ENCODE data around the gene FGF14.

The FGF14 gene

DNA sequence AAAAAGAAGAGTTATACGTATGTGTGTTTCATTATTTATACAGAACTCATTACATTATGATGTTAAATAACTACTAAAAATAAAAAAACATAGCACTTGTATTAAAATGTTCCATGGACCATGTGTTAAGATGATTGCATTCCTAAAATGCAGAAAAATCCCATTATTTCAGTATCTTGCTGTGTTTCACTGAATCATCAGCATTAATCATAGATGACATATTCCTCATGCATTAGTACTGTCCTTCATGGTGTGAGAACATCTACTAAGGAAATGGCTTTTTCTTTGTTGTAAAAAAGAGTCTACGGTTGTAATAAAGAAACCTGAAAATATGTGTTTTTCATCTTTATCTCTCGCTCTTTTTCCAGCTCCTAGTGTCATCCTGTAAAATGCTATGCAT lies 416.5 kb downstream of the FGF14 start:
- DNase-seq (ENCODE audit: low read depth) = no peak

DNA sequence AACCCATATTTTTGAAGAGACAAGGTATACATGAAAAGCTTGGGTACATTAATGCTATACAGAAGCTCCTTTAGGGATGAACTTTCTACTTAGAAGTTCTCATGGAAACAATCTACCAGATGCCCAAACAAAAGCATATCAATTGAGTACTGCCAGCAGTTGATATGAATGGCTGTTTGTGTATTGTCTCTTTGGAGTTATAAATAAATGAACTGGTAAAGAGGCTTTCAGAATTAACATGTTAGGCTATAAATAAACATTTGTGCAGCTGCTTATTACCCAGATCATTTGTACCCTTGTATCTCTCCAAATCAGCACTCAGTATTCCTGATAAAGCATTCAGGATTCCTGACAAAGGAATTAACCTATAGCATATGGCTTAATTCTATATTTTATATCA lies 418.9 kb downstream of the FGF14 start:
- no peak for DNase-seq (ENCODE audit: low read depth)

DNA sequence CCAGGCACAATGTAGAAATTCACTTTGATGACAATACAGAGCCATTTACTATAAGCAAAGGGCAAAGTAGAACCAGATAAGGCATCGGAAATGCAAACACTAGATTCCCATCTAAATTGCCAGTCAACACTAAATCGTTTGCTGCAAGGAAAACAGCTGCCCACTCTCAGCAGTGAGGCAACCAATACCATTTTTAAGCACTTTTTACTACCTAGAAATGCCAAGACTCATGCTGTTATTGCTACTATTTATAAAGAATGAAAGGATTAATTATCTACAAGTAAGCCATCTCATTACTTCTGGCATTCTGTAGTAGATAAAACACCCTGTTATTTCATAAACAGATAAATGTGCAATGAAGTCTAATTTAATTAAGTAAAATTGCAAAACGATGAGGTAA lies 422.0 kb downstream of the FGF14 start:
- DNase-seq (ENCODE audit: low read depth) = no peak

DNA sequence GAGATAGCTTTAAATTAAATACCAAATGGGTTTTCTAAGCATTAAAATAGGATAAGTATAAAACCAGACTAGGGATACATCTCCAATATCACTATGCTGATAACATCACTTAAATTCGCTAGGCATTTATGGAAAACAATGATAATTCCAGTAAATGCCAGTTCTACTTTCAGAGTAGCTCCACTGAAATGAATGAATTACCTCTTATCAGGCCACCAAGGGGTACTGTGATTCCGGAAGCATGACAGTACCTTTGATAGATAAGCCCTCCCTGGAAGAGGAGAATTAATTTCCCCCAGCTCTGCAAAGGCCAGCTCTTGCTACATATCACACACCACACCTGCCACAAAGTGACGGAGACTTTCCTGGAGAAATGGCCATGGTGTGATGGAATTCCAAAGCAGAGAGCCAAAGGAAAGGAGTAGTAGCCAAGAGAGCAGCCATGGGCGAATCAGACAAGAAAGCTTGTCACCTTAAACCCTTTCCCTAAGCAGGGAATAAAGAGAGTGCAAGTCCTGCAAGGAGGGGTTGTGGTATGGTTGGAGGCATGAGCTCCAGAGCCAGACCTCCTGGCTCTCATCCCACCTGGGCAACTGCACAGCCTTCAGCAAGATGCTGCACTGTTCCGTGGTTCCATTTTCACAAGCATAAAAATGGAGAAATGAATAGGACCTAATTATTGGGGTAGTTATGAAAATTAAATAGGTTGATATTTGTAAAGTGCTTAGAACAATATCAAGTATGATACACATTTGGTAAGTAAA lies 423.1 kb downstream of the FGF14 start:
- no peak for DNase-seq (ENCODE audit: low read depth)

DNA sequence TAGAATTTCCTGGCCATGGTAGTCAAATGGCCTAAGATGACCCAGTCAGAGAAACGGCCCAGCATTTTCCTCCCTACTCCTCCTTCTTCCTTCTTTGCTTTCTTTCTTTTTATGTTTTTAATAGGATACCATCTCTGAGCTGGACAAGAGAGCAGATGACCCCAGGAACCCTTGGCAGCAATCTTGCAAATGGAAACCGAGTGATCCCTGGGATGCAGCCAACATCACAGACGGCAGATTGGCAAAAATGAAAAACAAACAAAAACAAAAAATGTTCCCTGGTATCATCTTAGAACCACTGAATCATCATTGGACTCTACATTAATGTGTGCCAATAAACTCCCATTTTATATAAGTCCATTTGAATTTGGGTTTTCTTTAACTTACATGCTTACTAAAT lies 424.4 kb downstream of the FGF14 start:
- no peak for DNase-seq (ENCODE audit: low read depth)

DNA sequence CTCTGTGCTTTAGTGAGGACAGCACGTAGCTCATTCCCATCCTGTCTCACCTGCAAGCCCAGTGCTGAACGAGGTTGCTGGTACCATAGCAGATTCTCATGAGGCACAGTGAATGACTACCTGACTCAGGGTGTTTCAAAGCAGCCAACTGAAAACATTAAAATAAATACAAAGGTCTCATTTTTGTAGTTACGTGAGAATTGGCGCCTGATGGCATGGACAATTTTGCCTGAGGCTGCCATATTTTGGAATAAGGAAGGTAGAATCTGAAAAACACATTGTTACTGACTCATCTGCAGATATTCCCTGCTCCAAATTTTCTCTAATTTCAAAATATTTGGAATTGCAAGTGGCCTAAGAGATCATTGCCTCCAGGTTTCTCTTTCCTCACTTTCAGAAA lies 429.7 kb downstream of the FGF14 start:
- no peak for DNase-seq (ENCODE audit: low read depth)

DNA sequence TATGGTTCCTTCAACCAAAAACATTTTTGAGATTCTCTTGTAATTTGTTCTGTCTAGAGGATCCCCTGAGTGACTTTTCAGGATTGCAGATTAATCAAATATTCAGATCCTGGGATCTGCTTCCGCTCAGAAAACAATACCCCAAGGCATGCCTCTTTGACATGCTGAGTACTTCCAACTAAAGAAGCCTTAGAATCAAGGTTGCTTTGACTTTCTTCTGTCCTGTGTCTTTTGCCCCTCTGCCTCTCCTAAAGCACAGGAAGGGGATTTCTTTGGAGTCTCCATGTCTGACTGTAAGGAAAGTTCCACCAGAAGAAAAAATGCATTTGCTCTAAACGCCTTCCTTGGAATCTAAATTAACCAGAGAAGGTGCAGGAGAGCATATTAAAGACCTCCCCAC lies 431.5 kb downstream of the FGF14 start:
- DNase-seq (ENCODE audit: low read depth) = no peak

DNA sequence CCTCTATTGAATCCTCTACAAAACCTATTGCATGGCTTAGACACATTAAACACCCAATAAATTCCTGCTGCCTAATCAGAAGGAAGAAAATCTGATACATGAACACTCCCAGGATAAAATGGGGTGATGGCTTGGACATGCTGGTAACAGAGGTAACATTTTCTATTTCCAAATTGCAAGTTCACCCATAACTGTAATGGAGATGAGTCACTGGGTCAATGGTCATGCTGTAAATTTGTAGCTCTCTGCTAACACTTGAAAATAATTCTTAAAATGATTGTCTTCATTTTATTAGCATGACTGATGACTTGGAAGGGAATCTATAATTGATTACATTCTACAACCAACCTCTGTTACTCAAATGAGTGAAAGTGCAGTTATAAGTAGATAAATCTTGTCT lies 434.1 kb downstream of the FGF14 start:
- DNase-seq (ENCODE audit: low read depth) = no peak

DNA sequence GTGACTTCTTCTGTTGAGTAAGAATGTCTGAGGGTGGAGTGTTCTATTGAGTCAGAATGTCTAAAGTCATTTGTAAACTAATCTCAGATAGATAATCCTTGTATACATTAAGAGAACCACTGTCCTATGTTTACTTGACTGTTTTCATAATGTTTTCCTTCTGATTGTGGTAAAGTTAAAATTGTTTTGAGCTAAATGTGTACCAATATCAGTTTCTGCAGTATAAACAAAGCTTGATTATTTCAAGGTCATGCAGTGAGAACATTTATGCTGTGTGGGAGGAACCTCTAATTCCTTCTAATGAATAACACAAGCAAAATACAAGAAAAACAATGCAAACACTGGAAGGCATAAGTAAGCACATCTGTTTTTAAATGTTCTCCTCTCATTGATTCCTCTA lies 434.6 kb downstream of the FGF14 start:
- no peak for DNase-seq (ENCODE audit: low read depth)

DNA sequence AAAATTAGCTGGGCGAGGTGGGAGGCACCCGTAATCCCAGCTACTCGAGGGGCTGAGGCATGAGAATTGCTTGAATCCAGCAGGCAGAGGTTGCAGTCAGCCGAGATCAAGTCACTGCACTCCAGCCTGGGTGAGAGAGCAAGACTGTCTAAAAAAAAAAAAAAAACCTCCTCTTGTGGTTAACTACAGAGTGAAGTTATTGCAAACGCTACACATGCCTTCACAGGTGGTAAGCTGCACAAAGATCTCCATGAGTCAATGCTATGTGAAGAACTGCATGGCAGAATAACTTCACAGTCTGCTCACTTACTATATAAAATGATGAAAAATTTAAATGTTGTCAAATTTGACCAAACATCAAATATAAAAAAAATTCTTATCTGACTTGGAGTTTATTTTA lies 436.8 kb downstream of the FGF14 start:
- DNase-seq (ENCODE audit: low read depth) = no peak

DNA sequence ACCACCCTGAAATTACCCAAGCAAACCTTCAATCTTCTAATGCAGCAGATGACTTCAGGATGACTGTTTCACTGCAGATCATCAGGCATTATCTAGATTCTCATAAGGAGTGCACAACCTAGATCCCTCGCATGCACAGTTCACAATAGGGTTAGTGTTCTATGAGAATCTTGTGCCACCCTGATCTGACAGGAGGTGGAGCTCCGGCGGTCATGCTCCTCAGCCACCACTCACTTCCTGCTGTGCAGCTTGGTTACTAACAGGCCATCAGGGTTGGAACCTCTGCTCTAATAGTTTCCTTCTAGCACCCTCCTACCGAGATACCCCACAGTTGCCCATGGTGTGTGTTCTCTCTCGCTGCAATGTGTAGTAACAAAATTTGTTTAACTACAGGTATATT lies 442.8 kb downstream of the FGF14 start:
- no peak for DNase-seq (ENCODE audit: low read depth)

DNA sequence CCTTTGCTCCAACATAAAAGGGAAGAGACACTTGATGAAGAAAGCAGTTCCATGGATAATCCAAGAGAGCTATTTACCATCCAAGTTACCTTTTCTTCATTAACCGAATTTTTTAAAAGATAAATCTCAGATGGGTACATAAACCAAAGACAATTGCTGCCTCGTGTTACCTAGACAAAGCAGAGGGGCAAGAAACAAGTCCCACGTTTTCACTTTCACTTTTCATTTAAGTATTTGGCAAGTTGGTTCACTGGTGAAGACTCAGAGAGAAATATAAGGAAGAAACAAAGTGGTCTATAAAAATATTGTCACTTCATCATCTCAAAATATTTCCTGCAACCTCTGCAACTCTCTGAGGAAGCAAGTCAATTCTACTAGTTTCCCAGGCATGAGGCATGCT lies 446.1 kb downstream of the FGF14 start:
- DNase-seq (ENCODE audit: low read depth) = no peak

DNA sequence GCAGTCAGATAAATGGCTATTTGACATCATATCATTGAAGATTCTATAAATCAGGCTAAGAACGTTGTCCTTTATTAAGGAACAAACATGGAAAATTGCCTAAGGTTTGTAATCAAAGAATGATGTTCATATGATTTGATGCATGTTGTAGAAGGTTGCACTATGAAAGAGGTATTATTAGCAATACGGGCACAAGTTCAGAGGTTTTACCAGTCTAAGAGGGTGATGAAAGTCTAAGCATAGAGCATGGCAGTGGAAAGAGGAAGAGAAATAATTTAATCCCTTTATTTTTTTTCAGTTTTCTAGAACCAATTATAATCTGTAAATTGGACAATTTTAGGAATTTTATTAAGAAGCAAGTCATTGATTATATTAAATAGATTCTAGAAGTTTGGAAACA lies 450.7 kb downstream of the FGF14 start:
- no peak for DNase-seq (ENCODE audit: low read depth)

DNA sequence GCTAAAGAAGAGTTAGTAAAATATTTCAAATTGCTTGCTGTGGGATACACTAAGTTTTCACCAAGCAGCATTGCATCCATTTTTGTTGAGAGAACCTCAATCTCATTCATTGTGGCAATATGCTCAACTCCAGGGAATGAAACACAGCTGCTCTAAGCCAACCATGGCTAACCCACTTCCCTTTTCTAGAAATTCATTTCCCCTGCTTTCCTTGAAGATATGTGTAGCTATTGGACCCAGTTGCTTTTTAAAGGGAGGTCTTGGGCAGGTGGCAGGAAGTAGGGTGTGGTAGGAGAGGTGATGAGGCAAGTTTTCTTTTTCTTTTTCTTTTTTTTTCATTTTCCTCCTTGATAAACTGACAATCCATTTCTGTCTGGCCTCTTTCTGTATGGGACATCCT lies 452.2 kb downstream of the FGF14 start:
- no peak for DNase-seq (ENCODE audit: low read depth)

DNA sequence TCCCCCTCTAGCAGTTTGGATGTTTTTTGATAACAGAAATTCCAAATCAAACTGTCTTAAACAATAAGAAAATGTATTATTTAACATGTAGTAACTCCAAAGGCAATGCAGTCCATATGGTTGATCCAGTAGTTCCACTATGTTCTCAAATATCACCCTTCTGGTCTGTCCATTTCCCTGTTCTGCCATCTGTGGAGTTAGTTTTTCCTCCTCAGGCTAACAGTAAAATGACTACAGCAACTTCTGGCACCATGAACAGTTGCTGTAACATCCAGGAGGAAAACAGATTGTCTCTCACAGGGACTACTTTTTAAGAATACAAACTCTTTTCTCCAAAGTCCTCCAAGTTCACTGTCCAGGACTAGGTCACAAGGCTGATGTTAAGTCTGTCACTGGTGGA lies 455.4 kb downstream of the FGF14 start:
- no peak for DNase-seq (ENCODE audit: low read depth)

DNA sequence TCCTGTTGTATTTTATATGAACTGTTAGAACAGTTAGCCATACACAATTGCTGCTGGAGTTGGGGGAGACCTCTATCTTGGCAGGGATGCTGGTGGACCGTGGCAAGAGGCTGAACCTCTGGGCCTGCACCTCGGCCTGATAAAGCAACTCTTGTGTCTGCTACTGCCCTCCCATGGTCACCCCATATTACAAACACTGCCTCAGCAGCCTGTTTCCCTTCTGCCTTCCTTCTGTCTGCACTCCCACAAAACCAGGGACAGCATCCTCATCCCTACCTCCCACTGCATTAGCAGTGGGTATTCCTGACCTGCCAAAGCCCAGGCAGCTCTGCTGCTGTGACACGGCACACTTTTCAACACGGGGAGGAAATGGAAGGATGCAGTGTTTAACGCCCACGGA lies 456.4 kb downstream of the FGF14 start:
- DNase-seq (ENCODE audit: low read depth) = no peak

DNA sequence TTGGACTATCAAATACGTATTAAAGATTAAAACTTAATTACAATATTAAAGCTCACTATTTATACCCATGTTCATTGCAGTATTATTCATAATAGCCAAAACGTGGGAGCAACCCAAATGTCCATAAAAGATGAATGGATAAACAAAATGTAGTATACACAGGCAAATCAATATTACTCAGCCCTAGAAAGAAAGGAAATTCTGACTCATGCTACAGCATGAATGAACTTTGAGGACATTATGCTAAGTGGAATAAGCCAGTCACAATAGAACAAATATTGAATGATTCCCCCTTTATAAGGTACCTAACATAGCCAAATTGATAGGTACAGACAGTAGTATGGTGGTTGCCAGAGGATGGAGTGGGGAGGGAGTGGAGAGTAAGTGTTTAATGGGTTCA lies 457.3 kb downstream of the FGF14 start:
- no peak for DNase-seq (ENCODE audit: low read depth)

DNA sequence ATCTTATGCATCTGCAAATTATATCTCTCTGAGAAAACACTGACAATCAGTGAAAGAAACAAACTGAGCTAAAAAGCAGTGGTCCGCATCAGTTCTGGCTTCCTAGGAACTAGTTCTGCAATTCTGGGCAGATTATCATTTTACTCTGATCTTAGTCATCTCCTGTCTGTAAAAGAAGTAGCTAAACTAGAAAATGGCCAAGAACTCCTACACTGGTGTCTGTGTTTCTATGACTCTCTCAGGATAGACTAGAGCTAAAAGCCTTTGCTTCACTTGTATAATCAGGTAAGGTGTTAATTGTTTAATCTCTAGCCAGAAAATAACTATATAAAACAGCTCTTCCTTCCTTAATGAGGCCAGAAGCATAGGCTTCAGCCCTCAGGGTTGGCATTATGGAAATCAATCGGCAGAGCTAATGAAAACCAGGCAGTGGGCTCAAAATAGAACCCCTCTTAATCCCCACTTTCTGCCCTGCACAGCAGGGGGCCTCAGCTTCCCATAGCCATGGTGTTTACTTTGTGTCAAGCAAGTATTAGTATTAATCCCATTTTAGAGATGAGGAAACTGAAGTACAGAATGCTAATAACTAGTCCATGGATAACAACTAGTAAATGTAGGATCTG lies 459.2 kb downstream of the FGF14 start:
- DNase-seq (ENCODE audit: low read depth) = no peak

DNA sequence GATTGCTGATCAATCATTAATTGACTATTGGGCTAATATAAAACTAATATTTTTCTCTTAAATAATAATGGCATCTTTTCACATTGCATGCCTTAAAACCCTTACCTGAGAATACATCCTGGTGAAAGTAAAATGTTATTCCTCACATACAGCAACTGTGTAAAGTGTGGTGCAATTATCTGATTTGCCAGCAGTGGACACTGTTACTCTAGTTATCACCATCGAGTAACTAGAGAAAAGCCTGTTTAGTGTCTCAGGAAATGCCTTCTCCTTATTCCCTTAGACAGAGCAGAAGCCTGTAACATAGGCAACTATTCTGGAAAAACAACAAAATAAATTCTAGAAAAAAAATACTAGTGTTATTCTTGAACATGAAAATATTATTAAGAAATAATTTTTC lies 459.8 kb downstream of the FGF14 start:
- DNase-seq (ENCODE audit: low read depth) = no peak

DNA sequence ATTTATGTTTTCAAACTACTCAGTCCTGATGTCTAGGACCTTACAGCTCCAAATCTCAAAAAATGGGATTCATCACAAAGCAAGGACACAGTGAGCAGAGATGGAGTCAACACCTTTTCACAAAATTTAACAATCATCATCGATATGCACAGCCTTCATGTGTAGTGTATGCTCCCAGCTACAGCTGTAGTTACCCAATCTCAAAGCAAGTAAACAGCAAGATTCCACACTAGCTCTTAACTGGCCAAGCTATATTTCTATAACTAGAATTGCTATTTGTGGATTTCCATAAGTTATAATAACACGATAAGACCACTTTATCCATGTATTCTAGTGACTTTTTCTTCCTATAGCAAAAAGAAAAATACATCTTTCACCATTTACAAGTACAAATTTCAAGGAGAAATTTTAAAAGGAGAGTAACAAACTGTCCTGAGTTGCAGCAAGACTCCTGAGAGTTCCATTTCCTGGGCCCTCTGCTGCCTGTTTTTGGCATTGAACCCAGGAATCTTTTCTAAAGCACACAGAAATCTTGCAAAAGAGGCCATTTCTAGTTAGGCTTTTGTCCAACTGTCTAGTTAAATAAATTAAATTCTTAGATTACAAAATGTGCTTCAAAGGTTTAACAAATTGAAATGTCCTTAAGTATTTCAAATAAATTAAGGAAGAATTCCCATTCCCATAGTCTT lies 460.6 kb downstream of the FGF14 start:
- DNase-seq (ENCODE audit: low read depth) = no peak

DNA sequence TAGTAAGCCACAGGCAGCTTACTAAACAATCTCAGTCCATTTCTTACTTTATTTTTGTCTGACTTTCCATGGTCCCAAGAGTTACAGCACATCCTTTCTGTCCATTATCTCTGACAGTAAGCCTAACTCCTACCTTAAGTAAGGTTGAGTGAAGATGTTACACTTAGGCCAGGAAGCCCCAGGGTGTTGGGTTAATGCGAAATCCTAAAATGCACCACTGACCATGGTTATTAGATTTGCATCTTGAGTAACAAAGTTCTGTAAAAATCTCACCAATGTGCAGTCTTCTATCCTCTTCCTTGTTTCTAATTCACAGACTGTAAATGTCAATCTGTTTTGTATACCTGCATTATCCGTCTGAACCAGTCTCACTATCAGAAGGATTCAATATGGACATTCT lies 462.5 kb downstream of the FGF14 start:
- no peak for DNase-seq (ENCODE audit: low read depth)

DNA sequence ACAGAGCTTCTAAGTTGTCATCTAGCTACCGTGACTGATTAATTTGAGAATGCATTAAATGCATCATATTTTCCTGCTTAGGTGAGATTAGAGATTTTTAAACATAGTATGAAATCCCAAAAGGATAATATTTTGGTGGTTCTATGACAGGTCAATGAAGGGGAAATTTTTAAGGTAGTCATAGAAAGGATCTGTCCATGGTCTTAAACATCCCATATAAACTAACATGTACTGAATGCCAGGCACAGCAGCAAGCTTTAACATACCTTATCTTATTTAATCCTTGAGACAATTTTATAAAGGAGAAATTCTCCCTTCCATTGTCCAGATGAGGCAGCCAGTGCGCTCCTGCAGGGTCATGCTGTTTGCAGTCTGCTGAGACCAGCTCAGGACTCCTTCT lies 466.0 kb downstream of the FGF14 start:
- DNase-seq (ENCODE audit: low read depth) = no peak

DNA sequence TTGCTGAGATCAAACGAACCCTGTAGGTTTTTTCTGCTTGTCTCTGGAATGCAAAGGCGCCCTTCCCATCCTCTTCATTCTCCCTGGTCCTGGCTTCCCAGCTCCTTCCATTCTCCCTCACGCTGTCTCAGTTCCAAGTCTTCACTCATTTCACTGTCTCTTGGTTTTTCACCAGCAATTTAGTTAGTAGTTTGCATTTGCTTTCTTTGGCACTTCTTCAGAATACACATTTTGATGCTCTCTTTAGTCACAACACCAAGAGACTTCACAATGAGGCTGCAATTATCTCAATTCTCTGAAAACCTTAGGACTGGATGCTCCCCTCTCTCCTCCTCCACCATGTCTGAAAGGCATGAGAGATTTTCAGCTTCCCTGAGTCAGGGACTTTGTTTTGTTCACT lies 470.7 kb downstream of the FGF14 start:
- no peak for DNase-seq (ENCODE audit: low read depth)

DNA sequence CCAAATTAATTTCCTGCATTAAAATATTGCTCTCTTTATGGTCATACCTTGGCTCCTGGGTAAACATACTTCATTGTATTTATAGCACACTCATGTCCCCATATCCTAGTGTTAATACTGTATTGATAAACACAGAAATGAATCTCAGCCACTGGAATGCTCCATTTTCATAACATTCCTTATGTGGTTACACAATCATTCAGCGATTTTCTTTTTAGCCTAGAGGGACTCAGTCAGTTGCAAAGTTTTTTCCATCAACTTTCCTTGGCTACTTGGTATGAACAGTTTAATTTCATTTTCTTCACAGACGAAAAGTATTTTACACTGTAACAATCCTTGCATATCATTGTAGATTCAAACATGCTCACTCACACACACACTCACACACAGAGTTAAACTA lies 471.5 kb downstream of the FGF14 start:
- DNase-seq (ENCODE audit: low read depth) = no peak

Measured in activated T-cell treated with anti-CD3 and anti-CD28 coated beads for 1 hour (primary cell).